GM18868 (cell line): ENCODE measurements around the gene MCIDAS.

Experiments
- ATAC-seq: cut with Tn5 transposase; IDR thresholded peaks from one replicate; pipeline ENCODE4 v1.9.1; 2021; ENCODE audit warnings: mild to moderate bottlenecking, moderate library complexity; ENCODE audit not compliant: unreplicated experiment

The MCIDAS gene

GRCh38 chr5:55226934-55227663 is at the start of gene MCIDAS:
Gene MCIDAS (minus strand): TSS chr5:55227315. CDS start chr5:55227138, 177 bp downstream.
- ATAC-seq = peak; percentile 47

- ATAC-seq = no peak
Observed at GRCh38 chr5:55276771-55277170, 49.7 kb upstream of the MCIDAS start.

GRCh38 chr5:55258339-55258738 is 31.2 kb upstream of the MCIDAS start:
- no peak for ATAC-seq

- ATAC-seq = no peak
Observed at GRCh38 chr5:55254802-55255201, 27.7 kb upstream of the MCIDAS start.

- ATAC-seq = no peak
Observed at GRCh38 chr5:55250064-55250463, 22.9 kb upstream of the MCIDAS start.

- ATAC-seq = no peak
Observed at GRCh38 chr5:55241746-55242145, 14.6 kb upstream of the MCIDAS start.

GRCh38 chr5:55236800-55237199 is 9.7 kb upstream of the MCIDAS start:
- ATAC-seq = no peak

GRCh38 chr5:55234121-55234700 is 7.1 kb upstream of the MCIDAS start:
- no peak for ATAC-seq

- peak; percentile 51 for ATAC-seq
Observed at GRCh38 chr5:55232985-55233928, 6.1 kb upstream of the MCIDAS start, which contains the start of gene CCNO. Gene CCNO (minus strand): TSS chr5:55233608. CDS start chr5:55233523, 85 bp downstream.

GRCh38 chr5:55232271-55232984 is 5.3 kb upstream of the MCIDAS start:
- ATAC-seq = peak; percentile 5

- no peak for ATAC-seq
Observed at GRCh38 chr5:55231919-55232270, 4.8 kb upstream of the MCIDAS start.

GRCh38 chr5:55231029-55231918 is 4.2 kb upstream of the MCIDAS start:
- no peak for ATAC-seq

GRCh38 chr5:55230086-55230629 is 3.0 kb upstream of the MCIDAS start:
- no peak for ATAC-seq

GRCh38 chr5:55227664-55228430 is 732 bp upstream of the MCIDAS start:
- no peak for ATAC-seq

- ATAC-seq = peak; percentile 64
Observed at GRCh38 chr5:55226027-55226933, 835 bp downstream of the MCIDAS start.

GRCh38 chr5:55225346-55225745 is 1.8 kb downstream of the MCIDAS start:
- no peak for ATAC-seq

GRCh38 chr5:55223812-55224240 is 3.3 kb downstream of the MCIDAS start:
- ATAC-seq = no peak
